Endothelial cell of umbilical vein (primary cell): ENCODE measurements around the gene CFAP43. TPM values are rescaled to one million over a fixed set of nuclear protein-coding genes. Genes with fewer than 3 reads are reported as not detected.

Experiments
- BruUV-seq: library from RNA; stranded (reverse); fragments of 400-500 nt; replicated peaks from 2 replicates; lab custom pipeline; 2021; lab: Mats Ljungman, UMichigan
- CTCF ChIA-PET: fragments of 300-600, 350-600 bp; sonication (Branson Sonifier 250); formaldehyde crosslinking; loops from one replicate; lab custom pipeline; 2021; ENCODE audit warnings: antibody characterized with exemption, inconsistent platforms; lab: Charles Lee
- POLR2A ChIA-PET: fragments of 300-600, 350-600 bp; sonication (Branson Sonifier 250); formaldehyde crosslinking; loops from one replicate; lab custom pipeline; 2021; ENCODE audit warnings: antibody characterized with exemption, inconsistent platforms; lab: Charles Lee
- DNase-seq: peaks from one replicate; pipeline ENCODE4 v3.0.0-alpha.2; 2011; ENCODE audit warnings: low read depth, low spot score
- FAIRE-seq: peaks from 2 replicates; lab custom pipeline; 2011; peaks lifted over from hg19 to GRCh38; lab: Jason Lieb, UNC
- H2AFZ ChIP-seq: 2 replicates; pipeline ENCODE4 v1.6.0; 2012; ENCODE audit warnings: low read depth, low read length, control low read depth, inconsistent platforms
- H3K27ac ChIP-seq: 2 replicates; pipeline ENCODE4 v1.5.1; 2011; ENCODE audit warnings: low read depth, mild to moderate bottlenecking, control low read depth, low read length, moderate library complexity; ENCODE audit not compliant: insufficient read depth
- H3K27me3 ChIP-seq, 2 experiments: 2 replicates each; pipeline versions ENCODE4 v1.6.0 to v1.6.1; 2011; ENCODE audit warnings: low read length in 2 of 2, mixed read lengths in 1 of 2; ENCODE audit not compliant: control insufficient read depth in 2 of 2, insufficient read depth in 2 of 2
- H3K36me3 ChIP-seq, 2 experiments: 2 replicates in 1 of 2; 3 replicates in 1 of 2; pipeline ENCODE4 v1.5.1; 2011; ENCODE audit warnings: low read length in 2 of 2, mild to moderate bottlenecking in 1 of 2, moderate library complexity in 1 of 2; ENCODE audit not compliant: control insufficient read depth in 2 of 2, insufficient read depth in 2 of 2; ENCODE audit errors: extremely low read depth in 1 of 2
- H3K4me1 ChIP-seq: 3 replicates; pipeline ENCODE4 v1.5.1; 2011; ENCODE audit warnings: mild to moderate bottlenecking, low read length; ENCODE audit not compliant: control insufficient read depth, insufficient read depth; ENCODE audit errors: extremely low read depth
- H3K4me2 ChIP-seq: 2 replicates; pipeline ENCODE4 v1.6.1; 2011; ENCODE audit warnings: low read length, control low read depth, mixed read lengths; ENCODE audit not compliant: insufficient read depth
- H3K4me3 ChIP-seq, 3 experiments: fragments of 200-600 bp in 1 of 3; sonication (generic), shearing (Covaris generic) in 1 of 3; replicated peaks in 1 of 3; 2 replicates each; pipeline ENCODE4 v1.5.1; 2011 to 2016; ENCODE audit warnings: control low read depth in 3 of 3, low read length in 3 of 3, mild to moderate bottlenecking in 2 of 3, inconsistent platforms in 1 of 3, low read depth in 1 of 3, moderate library complexity in 1 of 3; ENCODE audit not compliant: insufficient read depth in 1 of 3
- H3K79me2 ChIP-seq: 2 replicates; pipeline ENCODE4 v1.6.0; 2012; ENCODE audit warnings: low read length, inconsistent platforms; ENCODE audit not compliant: control insufficient read depth, insufficient read depth
- H3K9ac ChIP-seq: replicated peaks from 2 replicates; pipeline ENCODE3; 2011; ENCODE audit warnings: low read length, control low read depth; ENCODE audit not compliant: insufficient read depth; ENCODE audit errors: extremely low read depth
- H3K9me1 ChIP-seq: replicated peaks from 3 replicates; pipeline ENCODE4 v1.6.0; 2011; ENCODE audit warnings: mild to moderate bottlenecking, low read length; ENCODE audit not compliant: control insufficient read depth, insufficient read depth; ENCODE audit errors: extremely low read depth
- H3K9me3 ChIP-seq: replicated peaks from 2 replicates; pipeline ENCODE4 v1.5.1; 2012; ENCODE audit warnings: low read length, inconsistent platforms; ENCODE audit not compliant: control insufficient read depth, insufficient read depth
- H4K20me1 ChIP-seq: replicated peaks from 2 replicates; pipeline ENCODE3; 2011; ENCODE audit warnings: mild to moderate bottlenecking, low read length; ENCODE audit not compliant: control insufficient read depth, insufficient read depth; ENCODE audit errors: extremely low read depth
- CTCF ChIP-seq, 2 donors: IDR thresholded peaks; 1 replicate in 1 of 2; 2 replicates in 1 of 2; pipeline ENCODE4 v1.5.1; 2011; ENCODE audit warnings: low read length in 2 of 2, mild to moderate bottlenecking in 2 of 2, moderate library complexity in 2 of 2, control low read depth in 1 of 2, inconsistent platforms in 1 of 2, low read depth in 1 of 2; ENCODE audit not compliant: insufficient read depth in 1 of 2; ENCODE audit errors: extremely low read depth in 1 of 2
- FOS ChIP-seq: IDR thresholded peaks from 2 replicates; pipeline ENCODE4 v1.6.1; 2011; ENCODE audit warnings: mild to moderate bottlenecking, low read length, moderate library complexity, borderline replicate concordance; ENCODE audit not compliant: insufficient read depth
- MAX ChIP-seq: IDR thresholded peaks from 2 replicates; pipeline ENCODE4 v1.6.1; 2011; ENCODE audit not compliant: insufficient read depth, insufficient read length
- dilution Hi-C: fragments of 300-500 bp; cut with MboI; formaldehyde crosslinking; loops from one replicate; pipeline ENCODE4 v1.15.0; 2019; ENCODE audit warnings: low sequenced_read_pairs; ENCODE audit not compliant: extremely low pct_ligation_motif_present
- intact Hi-C: fragments of 100-400 bp; cut with micrococcal nuclease; formaldehyde crosslinking; loops from one replicate; pipeline ENCODE4 v1.10.0; 2022
- polyA plus RNA-seq, 4 experiments: library from polyadenylated mRNA; depleted of rRNA in 3 of 4; stranded (reverse) in 3 of 4; unstranded in 1 of 4; fragments of >200 nt; gene quantifications; 2 replicates each; pipeline versions ENCODE4 v1.2.1 to v1.2.3, GENCODE V29; 2011 to 2012; ENCODE audit warnings: missing spikeins in 1 of 4
- total RNA-seq: library from RNA; stranded (reverse); gene quantifications from 2 replicates; pipeline ENCODE4 v1.2.3, GENCODE V29; 2021

CFAP43 gene
- total and polyA plus RNA-seq, 2 donors (not counting 3 experiments of a cell fraction or from before 2014, with no cell fraction given), result 0.04 TPM; not detected in 1

- ChIA-PET CTCF (interaction anchor here (1.2 to 1.8 kb wide), 3 partner anchors 29 to 79 kb away, joined by 3 to 6 read pairs (median 5); no protein-coding TSS in a partner anchor), POLR2A (no interaction called here)
- Histone ChIP-seq H3K4me1 (peaks cover 2% of the 10 kb centered on the region), H3K36me3 (no peaks in the 10 kb centered on the region), H3K9me1 (no peaks in the 10 kb centered on the region), H3K27me3 (no peaks in the 10 kb centered on the region), H3K9me3 (no peaks in the 10 kb centered on the region), H4K20me1 (no peaks in the 10 kb centered on the region), H3K4me3 (no peak overlapping the region), H3K9ac (no peak overlapping the region), H3K27ac (no peak overlapping the region), H3K4me2 (no peak overlapping the region), H2AFZ (no peak overlapping the region), H3K79me2 (no peaks in the 10 kb centered on the region)
- no TSS peak for BruUV-seq
- TF ChIP-seq MAX (no peak), FOS (peak; percentile 27)
- DNase-seq (peak; percentile 29), FAIRE-seq (no peak)
- dilution Hi-C loops (no loop called here), intact Hi-C loops (no loop called here)
These were observed 104.0 kb downstream of the CFAP43 start for GRCh38 chr10:104128214-104128613.

- DNase-seq, result no peak
- TF ChIP-seq CTCF (IDR thresholded peaks at IDR 0.05; ENCODE audit: extremely low read depth in 1 of 2, insufficient read depth in 1 of 2, low read depth in 1 of 2, low read length in 2 of 2), result peak; percentile 21 to 32
- TF ChIP-seq MAX, result no peak
- dilution Hi-C loops, result no loop called here
These were observed 104.8 kb downstream of the CFAP43 start for GRCh38 chr10:104127411-104127810.

More at GRCh38 chr10:104127411-104127810, 104.8 kb downstream of the CFAP43 start:
- Histone ChIP-seq H3K9ac (no peak overlapping the region), H3K27me3 (no peaks in the 10 kb centered on the region), H3K4me1 (peaks cover 10% of the 10 kb centered on the region), H2AFZ (no peak overlapping the region), H3K27ac (no peak overlapping the region), H3K4me3 (no peak overlapping the region), H3K79me2 (no peaks in the 10 kb centered on the region), H3K4me2 (no peak overlapping the region), H3K9me1 (no peaks in the 10 kb centered on the region), H3K9me3 (no peaks in the 10 kb centered on the region), H3K36me3 (no peaks in the 10 kb centered on the region), H4K20me1 (no peaks in the 10 kb centered on the region)
- ChIA-PET POLR2A (no interaction called here), CTCF (interaction anchor here (1.2 to 1.8 kb wide), 7 partner anchors 12 to 239 kb away, joined by 3 to 7 read pairs (median 4); no protein-coding TSS in a partner anchor)
- intact Hi-C loops, result no loop called here
- BruUV-seq, result no TSS peak
- no peak for FAIRE-seq
